NCI-H510A (cell line): ENCODE results near the gene OSTC.

Source experiments
- DNase-seq: peaks from one replicate; lab custom pipeline; 2025; lab: John Stamatoyannopoulos, UW

Gene OSTC

DNA sequence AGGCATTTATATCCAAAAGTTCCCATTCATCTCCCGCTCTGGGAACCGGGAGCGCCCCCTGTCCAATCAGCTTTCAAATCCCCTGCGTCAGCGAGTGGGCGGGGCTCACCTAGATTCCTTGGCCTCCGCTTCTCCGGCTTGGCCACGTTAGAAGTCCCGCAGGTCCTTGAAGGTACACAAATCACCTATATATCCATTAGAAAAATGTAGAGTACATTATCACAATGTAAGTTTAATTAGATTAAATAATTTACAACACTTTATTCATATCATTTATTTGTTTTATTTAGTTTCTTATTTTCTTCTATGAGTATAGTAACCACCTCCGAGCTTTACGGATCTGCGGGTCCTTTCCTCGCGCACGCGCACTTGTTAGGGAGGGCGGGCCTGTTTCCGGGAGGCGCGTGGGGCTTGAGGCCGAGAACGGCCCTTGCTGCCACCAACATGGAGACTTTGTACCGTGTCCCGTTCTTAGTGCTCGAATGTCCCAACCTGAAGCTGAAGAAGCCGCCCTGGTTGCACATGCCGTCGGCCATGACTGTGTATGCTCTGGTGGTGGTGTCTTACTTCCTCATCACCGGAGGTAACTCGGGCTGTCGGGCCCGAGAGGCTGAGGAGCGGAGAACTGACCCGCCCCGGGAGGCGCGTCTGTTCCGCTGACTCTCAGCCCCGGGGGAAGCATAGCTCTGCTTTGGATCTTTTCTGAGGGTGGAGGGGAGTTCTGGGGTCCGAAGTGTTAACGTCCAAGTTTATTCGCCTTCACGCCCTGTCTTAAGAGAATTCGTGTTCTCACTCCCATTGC is at the start of gene OSTC:
OSTC (plus strand) TSS at position 388 of the 802 bp plus-strand sequence; CDS start at position 445, 57 bp downstream.
- peak; percentile 77 for DNase-seq

DNA sequence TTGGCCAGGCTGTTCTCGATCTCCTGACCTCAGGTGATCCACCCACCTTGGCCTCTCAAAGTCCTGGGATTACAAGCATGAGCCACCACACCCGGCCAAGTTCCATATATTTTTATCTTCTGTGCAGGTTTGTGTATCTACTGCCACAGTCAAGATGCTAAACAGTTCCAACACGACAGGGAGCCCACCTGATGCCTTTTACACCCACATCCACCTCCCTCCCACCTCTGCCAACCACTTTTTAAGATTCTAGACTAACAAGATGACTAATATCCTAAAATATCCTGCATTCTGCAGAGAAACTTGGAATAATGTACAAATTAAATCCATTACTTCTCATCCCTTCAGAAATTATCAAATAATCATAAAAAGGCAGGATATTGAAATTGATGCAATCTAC is 49.3 kb upstream of the OSTC start:
- DNase-seq = no peak

GRCh38 chr4:108601532-108601931 is 48.9 kb upstream of the OSTC start:
- no peak for DNase-seq

GRCh38 chr4:108602163-108602562 is 48.2 kb upstream of the OSTC start:
- no peak for DNase-seq

DNA sequence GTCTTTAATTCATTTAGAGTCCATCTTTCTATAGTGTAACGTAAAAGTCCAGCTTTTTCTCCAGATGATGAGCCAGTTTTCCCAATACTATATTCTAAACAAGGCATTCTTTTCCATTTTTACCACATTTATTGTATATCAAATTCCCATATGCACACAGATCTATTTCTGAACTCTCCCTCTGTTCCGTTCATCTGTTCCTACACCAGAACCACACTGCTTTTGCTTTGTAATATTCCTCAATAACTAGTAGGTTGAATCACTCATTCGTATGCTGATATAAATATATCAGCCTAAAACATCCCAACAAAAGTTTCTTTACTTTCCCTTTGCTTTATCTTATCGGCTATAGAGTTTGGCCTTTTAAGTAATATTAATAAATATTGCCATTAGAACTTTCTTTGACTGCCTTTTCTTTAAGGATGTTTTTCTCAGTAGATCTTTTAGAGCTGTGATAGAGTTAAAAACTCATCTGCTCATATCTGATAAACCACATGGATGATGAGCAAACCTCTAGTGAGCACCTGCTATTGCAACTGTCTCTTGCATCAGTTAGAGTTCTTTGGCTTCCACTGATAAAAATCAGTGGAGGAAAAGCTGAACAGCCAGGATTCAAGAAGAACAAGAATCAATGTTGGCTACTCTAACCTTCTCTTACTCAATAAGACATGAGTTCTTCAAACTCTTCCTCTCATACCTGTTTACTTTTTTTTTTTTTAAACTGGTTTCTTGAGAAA is 43.2 kb upstream of the OSTC start:
- no peak for DNase-seq

DNA sequence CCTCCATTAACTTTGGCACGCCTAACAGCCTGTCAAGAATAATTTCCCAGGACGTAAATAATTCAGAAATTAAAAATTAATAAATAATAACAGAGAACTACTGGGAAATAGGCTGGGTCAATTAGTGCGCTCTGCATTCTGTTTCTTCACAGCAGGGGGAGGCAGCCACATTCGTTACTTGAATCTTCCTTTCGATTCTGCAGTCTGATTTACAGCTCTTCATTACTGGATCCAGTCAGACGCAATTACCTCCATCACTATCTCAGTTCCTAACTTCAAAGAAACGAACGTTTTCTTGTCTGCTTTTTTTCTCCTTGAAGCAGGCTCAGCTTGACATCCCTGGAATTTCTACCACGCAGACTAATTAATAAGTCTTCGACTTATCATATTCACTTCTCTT is 39.0 kb upstream of the OSTC start:
- no peak for DNase-seq

GRCh38 chr4:108612365-108612764 is 38.0 kb upstream of the OSTC start:
- DNase-seq = no peak

DNA sequence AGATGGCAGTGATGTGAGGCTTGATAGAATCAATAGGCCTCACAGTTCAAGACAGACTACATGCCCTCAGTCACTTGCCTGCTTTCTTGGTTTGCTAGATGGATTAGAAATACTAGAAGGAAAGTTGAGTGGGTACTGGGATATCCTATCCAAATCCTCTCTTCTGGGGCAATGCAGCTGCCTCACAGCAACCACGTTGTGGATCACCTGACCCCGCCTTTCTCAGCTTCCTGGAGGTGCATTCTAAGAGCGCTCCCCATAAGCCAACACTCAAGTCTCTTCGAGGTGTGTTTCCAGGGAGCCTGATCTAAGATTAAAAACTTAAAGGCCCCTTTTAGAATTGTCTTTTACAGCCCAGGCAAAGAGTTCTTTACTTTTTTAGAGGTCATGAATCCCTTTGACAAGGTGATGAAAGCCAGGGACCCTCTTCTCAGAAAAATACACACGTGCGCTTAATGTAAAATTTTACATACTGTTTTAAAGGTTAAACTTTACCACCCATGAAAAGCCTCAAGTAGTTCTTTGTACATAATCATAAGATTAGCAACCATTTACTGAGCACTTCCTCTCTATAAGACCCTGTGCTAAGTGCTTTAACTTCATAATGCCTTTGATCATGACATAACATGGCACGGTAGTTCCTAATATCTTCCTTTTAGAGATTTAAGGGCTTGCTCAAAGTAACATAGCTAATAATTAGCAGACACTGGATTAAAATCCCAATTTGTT is 30.9 kb upstream of the OSTC start:
- DNase-seq = no peak

GRCh38 chr4:108620101-108620932 is 30.1 kb upstream of the OSTC start, which contains the start of gene RPL34:
TSS of gene RPL34 (plus strand) at chr4:108620576. CDS start at chr4:108621960, 1,384 bp downstream.
- DNase-seq = peak; percentile 82

- DNase-seq = no peak
Measured at GRCh38 chr4:108620933-108621905, 29.2 kb upstream of the OSTC start.

- no peak for DNase-seq
Measured at GRCh38 chr4:108622022-108622421, 28.4 kb upstream of the OSTC start.

- no peak for DNase-seq
Measured at GRCh38 chr4:108622828-108623227, 27.6 kb upstream of the OSTC start.

DNA sequence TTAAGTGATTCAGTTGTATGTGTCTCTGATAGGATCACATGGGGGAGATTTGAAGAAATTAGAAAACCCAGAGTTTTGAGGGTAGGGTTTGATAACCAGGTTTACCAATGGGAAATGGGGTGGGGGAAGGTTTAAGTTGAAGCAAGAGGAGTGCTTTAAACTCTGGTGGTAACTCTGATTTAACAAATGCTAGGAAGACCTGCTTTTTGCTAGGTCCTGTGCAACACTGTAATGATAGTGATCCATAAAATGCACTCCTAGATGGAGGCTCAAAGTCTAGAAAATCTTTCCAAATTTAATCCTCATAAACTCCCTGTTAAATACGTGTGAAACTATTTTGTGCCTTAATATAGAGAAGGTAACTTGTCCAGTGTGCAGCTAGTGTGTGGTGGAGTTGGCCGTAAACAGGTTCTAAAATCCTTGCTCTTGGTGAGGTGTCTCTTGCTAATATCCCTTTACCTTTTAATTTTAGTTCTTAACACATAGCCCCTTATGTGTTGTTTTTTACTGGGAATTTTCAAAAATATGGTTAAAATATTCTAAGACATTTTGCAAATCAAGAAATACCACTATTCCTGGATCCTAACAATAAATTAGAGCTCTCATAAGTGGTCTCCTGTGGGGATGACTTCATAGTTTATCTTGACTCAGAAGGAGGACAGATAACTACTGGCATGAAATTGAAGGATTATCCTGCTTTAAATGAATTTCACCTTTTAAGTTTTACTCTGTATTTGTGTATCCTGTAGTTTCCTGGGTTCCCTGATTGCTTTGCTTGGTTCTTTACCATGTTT is 25.9 kb upstream of the OSTC start:
- DNase-seq = no peak

- DNase-seq = no peak
Measured at GRCh38 chr4:108626056-108626455, 24.3 kb upstream of the OSTC start.

- no peak for DNase-seq
Measured at GRCh38 chr4:108628411-108628810, 22.0 kb upstream of the OSTC start.

DNA sequence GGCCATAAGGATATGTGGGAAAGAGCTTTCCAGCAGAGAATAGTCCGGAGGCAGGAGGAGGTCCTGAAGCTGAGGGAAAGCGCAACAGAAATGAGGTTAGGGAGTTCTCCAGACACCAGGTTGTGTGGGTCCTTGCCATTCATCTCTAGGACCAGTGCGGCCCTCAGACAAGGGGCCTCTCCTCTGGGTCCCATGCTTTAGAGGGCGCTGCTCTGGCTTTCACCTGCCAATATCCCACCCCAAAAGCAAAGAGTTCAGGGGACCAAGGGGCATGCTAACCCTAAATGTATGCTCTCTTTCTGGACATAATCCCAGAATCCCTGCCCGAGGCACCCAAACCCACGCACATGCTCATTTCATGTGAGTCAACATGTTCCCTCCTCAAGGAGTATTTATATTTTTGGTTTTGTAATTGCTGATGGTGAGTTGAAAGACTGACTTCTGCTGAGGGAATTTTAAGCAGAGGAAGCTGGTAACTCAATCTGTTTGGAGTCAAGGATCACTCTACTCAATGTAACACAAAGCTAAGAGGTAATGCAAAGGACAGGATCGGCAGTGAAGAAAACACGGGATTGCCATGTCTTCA is 15.2 kb upstream of the OSTC start:
- DNase-seq = no peak

- no peak for DNase-seq
Measured at GRCh38 chr4:108636246-108636645, 14.2 kb upstream of the OSTC start.

DNA sequence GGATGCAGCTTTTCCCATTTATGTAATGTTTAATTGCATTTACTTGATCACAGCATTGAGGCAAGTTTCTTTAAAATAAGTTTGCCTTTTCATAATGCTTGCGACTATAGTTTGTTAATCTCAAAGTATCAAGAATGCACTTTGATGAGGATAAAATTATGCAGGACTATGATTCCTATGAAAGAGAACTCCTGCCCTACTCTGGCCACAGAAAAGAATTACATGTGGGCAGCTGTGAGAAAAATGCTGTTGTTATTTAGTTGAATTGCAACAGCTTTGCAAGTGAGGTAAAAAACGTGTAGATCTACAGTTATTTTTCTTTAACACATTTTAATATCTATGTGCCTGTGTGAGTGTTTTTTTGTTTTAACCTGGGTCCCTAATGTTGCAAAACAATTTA is 12.5 kb upstream of the OSTC start:
- no peak for DNase-seq

- DNase-seq = no peak
Measured at GRCh38 chr4:108644237-108644636, 6.2 kb upstream of the OSTC start.
